GM20431 (cell line): ENCODE data around the gene DDX52.
"Not testable (repeated sequence)": the region's sequence is repeated elsewhere in the genome, so short reads cannot be mapped to it uniquely, and the experiment has no call there.

ENCODE experiments used
- in situ Hi-C: fragments of 300-500 bp; cut with MseI, MboI; formaldehyde crosslinking; loops from one replicate; pipeline ENCODE4 v1.15.0; 2020; ENCODE audit warnings: low sequenced_read_pairs; ENCODE audit not compliant: unreplicated experiment

DDX52 gene

DNA sequence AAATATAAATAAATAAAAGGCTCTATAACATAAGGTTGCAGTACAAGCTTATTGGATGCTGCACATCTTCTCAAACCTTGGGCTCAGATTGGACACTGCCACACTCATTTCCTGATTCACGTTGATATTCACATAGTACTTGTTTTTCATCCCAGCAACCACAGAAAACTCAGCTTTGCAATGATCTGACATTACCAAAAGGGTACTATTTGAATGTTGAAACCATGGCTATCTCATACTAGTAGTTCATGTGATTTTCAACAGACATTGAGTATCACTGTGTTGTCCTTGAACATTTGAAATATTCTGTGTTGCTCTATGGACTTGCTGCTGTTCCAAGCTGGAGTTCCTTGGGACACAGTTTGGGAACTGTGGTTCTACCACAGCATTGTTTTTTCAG is 14.0 kb upstream of the DDX52 start:
- in situ Hi-C loops: no loop called here

DNA sequence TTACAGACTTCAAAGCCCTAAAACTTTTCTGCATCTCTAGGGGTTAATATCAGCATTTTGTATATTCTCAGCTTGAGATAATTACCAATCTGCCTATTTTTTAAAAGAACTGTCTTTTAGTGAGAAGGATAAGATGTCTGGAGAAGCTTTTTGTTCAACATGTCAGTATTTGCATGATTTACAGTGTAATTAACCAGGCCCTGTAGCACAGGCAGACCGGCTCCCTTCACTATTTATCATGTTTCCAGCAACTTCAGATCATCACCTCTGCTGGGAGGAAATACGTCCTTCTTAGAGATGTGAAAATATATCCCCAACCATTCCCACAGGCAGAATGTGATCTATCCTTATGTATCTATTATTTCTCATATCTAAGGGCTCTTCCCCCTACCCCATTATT is 8.6 kb upstream of the DDX52 start:
- in situ Hi-C loops: no loop called here

DNA sequence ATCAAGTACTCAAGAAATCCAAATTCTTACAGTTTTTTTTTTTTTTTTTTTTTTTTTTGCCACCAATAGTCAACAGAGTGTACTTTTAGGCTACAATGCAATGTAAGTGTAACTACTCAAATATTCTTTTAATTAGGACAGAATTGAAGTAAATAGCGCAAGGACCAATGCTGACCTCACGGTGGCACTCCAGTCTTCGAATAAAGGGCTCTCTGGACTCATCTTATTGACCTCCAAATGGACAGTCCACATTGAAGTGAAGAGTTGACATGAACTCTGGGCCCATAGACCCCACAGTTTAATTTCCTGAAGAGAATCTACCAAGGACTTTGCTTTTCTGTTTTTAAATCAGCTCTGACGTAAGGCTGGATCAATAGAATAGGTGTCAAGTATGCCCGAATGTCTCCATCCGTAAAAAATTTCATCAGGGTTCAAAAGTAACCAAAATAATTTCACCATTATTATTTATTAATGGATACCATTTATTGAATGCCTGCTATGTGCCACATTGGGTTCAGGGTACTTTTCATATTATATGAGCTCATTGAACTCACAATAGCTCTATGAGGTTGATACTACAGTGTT is 7.3 kb upstream of the DDX52 start:
- in situ Hi-C loops: no loop called here

DNA sequence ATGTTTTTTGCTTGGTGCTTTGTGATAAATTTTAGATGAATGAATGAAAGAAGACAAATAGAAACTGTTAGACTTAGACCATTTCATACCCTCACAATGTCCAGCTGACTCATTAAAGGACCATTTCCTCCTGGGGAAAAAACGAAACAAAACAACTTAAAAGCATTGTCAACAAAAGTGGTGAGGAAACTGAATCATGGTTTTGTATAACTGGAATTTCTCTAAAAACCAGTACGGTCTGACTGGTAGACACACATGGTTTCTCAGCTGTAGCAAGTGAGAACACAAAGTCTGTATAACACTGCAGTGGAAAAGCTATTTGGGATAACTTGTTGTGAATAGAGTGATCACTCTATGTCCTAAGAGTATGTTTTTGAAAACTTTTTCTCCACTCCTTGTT is 5.3 kb upstream of the DDX52 start:
- in situ Hi-C loops: no loop called here

DNA sequence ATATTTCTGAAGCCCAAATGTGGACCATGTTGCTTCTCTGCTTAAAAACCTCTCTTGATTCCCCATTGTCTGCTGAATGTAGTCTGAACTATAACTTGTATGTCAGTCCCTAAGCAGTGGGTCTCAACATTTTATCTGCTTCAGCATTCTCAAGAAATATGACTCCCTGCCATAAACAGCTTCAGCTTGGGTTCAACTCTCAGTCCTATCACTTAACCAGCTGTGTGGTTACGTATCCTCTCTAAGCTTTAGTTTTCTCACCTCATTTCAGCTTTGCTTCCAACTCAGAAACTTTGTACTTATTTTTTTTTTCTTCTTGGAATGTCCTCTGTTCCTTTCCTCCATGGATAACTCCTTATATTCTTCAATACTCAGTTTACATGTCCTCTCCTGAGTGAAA is 4.6 kb upstream of the DDX52 start:
- in situ Hi-C loops: no loop called here

DNA sequence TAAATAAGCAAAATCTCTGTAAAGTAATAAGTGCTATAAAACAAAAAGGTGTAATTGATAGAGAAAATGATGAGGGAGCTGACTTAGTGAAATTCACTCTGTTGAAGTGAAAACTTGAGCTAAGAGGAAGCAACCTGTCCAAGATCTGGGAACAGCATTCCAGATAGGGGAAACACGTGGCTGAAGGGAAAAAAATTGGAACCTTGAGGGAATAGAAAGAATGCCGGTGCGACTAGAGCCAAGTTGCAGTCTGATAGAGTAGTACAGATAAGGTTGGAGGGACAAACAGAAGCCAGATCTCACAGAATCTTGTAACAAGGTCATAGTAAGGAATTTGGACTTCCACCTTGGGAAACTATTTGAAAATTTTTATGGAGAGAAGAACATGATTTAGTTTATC is 623 bp upstream of the DDX52 start:
- in situ Hi-C loops: no loop called here

DNA sequence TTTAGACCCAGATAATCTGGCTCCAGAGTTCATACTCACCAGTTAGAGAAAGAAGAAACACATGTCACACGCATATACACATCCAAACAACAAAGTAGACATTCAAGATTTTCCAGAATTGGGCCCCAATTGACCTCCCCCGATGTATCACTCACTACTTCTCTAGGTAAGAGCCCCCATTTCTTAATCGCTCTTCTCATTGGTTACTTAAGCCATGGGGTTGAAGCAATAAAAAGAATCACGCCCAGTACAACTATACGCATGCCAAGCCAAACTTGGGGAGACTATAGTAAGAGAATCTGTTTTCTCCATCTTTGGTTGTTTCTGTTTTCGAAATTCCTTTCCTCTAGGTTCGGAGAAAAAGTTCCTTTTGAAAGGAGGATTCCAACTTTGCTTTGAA is 565 bp downstream of the DDX52 start:
- in situ Hi-C loops: no loop called here

DNA sequence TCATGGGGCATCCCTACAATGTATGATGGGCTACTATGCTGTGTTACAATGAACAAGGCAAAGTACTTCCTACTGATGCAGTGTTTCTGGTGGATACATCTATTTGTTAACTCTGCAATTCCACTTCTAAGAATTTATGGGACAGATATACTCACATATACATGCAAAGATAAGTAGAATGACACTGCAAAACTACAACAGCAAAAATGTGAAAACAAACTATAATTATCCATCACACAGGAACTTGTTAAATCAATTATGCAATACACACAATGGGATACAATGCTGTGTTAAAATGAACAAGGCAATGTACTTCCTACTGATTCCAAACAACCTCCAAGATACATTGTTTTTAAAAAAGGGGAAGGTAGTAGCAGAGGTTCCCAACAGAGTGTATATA is 3.2 kb downstream of the DDX52 start:
- in situ Hi-C loops: no loop called here

DNA sequence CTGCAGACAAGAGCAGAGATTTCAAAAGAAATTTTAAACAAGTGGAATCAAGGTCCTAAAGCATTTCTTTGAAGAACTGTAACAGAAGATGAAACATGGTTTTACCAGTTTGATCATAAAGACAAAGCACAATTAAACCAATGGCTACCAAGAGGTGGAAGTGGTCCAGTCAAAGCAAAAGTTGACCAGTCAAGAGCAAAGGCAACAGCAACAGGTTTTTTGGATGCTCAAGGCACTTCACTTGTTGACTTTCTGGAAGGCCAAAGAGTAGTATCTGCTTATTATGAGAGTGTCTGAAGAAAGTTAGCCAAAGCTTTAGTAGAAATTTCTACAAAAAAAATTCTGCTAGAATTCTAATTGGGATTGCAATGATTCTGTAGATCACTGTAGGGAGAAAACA is 5.3 kb downstream of the DDX52 start:
- in situ Hi-C loops: no loop called here

DNA sequence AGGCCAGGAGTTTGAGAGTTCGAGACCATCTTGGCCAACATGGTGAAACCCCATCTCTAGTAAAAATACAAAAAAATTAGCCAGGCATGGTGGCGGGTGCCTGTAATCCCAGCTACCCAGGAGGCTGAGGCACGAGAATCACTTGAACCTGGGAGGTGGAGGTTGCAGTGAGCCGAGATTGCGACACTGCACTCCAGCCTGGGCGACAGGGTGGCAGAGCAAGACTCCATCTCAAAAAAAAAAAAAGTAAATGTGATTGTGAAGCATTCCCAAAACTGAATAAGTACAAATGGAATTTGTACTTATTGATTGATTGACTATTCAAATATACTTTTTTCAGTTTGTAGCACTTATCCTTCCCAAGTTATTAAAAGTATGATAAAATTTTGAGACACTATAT is 26.8 kb downstream of the DDX52 start:
- in situ Hi-C loops: not testable (repeated sequence)

DNA sequence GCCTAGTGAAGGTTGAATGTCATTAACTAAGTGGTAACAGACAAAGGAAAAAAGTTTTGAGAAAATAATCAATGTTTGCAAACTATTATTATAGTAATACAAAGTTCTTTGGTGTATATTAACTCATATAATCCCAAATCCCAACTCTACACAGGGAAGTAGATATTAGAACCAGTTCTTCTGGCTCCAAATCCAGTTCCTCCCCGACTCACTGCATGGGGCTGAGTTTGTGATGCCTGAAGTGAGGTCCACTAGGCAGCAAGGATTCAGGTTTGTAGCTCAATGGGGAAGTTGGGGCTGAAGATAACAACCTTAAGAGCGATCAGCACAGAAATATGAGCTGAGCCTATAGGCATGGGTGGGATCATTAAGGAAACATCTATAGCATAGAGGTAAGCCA is 28.4 kb downstream of the DDX52 start:
- in situ Hi-C loops: no loop called here

DNA sequence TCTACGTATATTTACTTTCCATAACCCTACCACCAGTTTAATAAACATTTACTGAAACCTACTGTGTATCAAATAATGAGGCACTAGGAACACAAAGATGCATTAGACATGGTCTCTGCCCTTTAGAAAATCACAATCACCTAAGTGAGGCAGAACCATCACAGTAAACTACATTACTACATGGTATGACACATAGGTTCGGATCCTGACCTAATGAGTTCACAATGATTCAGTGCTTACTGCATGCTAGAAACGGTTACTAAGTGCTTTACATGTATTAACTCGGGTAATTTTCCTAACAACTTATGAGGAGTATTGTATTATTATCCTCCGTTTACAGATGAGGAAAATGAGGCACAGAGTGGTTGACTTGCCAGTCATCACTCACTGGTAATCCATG is 28.9 kb downstream of the DDX52 start:
- in situ Hi-C loops: no loop called here

DNA sequence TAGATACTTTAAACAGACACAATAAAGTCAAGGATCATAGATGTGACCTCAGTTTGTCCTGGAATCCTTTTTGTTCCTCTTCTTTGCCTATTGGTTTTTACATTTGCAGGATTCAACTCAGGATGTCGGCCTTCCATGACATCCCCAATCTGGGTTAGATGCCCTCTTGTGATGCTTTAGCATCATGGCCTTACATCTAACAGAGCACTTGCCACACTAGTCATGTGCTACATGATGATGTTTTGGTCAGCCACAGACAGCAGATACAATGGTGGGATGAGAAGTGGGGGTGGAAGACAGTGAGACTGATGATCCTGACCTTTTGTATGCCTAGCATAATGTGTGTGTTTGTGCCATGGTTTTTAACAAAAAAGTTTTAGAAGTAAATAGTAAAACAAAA is 32.3 kb downstream of the DDX52 start:
- in situ Hi-C loops: no loop called here

DNA sequence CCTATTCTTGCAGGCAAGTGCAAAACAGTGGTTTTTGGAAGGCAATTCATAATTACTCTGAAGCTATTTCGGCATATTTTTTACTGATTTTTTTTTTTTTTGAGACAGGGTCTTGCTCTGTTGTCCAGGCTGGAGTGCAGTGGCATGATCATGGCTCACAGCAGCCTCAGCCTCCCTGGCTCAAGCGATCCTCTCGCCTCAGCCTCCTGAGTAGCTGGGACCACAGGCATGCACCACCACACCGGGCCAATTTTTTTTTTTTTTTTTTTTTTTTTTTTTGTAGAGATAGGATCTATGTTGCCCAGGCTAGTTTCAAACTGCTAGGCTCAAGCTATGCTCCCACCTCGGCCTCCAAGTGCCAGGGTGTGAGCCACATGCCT is 33.2 kb downstream of the DDX52 start:
- in situ Hi-C loops: not testable (repeated sequence)

DNA sequence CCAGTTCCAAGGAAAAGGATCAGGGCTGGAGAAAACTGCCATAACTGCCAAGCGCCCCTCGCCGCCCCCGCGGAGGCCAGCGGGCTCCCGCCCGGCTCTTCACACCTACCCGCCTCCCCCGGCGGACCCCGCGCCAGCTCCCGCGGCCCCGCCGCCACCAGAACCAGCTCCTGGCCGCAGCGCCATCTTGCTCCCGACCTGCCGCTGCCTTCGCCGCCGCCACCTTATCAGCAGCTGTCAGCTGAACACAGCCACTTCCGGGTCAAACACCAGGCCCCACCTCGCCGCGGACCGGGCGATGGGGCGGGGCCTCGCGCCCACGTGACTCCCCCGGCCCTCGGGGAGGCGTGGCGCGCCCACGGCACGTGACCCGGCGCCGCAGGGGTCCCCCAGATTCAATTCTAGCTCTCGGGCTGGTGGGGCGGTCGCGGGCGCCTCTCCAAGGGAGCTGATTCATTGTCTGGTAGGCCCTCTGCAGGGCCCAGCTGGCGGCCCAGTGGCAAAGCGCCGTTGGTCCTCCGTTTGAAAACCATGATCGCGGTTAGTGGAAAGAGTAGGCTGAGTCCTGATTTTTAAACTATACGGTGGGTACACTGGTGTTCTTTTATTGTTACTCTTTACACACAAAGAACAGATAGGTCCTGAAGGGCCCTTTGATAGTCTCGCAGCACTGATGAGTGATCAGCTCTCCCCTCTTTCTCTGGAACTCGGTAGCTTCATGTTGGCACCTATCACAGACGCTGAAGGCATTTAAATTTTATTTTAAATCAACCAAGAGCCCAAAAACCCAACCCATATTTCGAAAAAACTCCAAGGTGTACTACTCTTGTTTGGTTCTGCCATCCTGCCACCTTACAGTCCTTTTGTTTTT is 33.8 kb downstream of the DDX52 start, which contains the start of gene SYNRG:
Gene SYNRG (minus strand): TSS at position 249 of the 871 bp plus-strand sequence. CDS start 63 bp downstream, at position 186.
- in situ Hi-C loops: no loop called here

DNA sequence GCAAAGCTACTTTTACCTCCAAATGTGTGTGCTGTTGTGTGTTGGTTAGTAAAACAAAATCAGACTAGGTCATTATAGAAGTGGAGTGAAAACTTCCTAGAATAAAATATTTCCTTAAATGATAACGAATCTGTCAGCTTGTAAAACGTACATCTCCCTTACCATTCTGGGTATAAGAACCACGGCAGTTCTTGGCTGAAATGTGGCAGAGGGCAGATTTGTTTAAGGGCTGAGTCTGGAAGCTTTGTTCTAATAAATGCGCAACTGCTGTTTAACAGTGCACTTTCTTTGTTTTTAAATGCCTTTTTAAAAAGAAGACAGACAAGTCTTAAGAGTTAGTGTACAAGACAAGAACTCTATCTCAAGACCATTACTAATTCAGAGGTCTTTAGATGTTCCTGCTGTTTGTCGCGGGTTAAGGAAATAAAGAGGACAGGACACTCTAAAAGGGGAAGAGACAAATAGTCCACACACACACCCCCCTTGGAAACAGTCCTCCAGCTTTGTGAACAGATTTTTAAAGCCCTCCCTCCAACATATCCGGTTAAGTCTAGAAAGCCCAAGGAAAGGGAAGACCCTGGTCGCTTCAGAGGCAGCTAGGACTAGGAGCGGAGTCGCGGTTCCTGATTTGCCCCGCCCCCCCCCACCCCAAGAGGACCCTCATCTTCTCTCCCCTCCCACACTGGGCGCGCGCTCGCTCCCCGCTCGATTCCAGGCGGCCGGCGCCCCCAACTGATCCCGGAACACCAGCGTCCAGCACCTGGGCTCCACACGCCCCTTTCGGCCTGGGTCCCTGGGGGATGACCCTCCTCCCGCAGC is 34.7 kb downstream of the DDX52 start:
- in situ Hi-C loops: no loop called here

DNA sequence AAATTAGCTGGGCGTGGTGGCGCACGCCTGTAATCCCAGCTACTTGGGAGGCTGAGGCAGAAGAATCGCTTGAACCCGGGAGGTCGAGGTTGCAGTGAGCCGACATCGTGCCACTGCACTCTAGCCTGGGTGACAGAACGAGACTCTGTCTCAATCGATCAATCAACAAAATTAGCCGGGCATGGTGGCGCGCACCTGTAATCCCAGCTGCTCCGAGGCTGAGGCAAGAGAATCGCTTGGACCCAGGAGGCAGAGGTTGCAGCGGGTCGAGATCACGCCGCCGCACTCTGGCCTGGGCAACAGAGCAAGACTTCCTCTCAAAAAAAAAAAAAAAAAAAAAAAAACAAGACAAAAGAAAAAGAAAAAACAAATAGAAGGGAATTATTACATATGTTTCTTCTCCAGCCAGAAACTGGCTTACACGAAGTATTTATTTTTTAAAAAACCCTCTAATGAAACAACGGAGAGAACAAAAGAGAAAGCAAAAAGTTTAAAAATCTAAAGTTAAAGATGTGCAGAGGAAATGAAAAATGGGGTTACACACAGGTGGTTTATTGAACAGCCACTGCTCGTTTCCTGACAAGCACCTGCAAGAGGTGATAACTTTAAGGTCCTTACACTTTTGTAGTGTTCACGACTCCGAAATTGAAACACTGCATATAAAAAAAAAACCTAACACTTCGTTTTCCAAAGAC is 35.5 kb downstream of the DDX52 start:
- in situ Hi-C loops: no loop called here

DNA sequence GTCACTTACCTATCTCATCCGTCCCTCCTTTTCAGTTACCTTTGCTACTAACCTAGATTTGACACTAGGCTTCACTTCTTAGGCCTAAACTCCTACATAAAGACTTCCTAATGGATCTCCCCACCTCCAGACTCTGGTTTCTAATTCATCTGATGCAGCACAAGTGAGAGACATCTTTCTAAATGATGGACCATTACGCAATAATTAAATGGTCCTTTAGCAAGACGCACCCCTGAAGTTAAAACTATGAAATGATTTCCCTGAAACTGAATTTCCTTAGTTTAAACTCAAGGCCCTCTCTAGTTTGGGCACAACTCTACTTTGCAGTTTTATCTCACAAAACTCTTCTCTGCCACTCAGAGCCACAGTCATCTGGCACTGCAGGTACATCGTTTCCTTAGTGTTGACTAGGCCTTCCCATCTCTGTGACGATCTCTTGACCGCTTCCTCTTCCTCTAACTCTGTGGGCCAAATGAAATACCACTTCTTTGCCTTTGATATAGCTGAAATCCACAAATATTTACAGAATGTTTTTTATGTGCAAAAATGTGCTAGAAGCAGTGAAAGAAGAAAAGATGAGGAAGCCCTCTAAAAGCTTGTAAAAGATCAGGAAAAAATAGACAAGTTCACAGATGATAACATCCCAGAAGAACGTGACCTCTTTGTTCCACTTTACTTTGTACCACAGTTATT is 37.3 kb downstream of the DDX52 start:
- in situ Hi-C loops: no loop called here

DNA sequence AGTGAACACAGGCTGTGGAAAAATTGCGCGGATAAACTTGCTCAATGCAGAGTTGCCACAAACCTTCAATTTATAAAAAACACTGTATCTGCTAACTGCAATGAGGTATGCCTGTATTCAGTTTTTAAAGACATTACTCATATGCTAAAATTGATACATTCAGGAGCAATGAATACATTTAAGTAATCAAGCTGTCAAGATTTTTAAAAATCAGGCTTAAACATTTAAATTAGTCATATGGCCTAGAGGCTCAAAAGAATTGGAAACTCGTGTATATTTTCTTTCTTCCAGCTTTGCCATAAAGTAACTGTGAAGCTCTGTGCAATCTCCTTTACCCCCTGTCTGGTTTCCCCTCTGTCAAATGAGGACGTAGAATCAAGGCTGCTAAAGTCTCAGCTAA is 38.2 kb downstream of the DDX52 start:
- in situ Hi-C loops: no loop called here

DNA sequence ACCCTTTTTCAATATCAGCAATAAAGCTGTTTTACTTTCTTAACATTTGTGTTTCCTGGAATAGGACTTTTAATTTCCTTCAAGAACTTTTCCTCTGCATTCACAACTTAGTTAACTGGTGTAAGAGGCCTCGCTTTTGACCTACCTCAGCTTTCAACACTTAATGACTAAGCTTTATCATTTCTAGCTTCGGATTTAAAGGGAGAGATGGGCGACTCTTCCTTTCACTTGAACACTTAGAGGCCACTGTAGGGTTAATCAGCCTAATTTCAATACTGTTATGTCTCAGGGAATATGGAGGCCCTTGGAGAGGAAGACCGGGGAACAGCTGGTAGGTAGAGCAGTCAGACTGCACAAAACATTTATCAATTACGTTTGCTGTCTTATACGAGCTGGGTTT is 38.7 kb downstream of the DDX52 start:
- in situ Hi-C loops: no loop called here
